ENCODE data around the gene RANBP17.
"Not testable (repeated sequence)": the region's sequence is repeated elsewhere in the genome, so short reads cannot be mapped to it uniquely, and the experiment has no call there.

RANBP17 gene

DNA sequence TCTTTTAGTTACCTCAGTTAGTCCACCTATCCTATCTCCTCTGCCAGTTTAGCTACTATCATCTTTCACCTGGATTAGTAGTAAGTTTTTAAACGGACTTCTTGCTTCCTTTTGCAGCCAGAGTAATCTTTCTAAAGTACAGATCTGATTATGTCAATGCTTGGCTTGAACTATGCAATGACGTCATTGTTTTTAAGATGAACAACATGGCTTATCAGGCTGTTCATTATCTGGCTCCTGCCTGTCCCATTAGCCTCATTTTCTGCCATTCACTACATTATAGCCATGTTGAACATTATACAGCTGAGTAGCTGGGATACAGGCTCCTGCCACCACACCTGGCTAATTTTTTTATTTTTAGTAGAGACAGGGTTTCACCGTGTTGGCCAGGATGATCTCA lies 98.7 kb downstream of the RANBP17 start:
- DNase-seq = no peak

DNA sequence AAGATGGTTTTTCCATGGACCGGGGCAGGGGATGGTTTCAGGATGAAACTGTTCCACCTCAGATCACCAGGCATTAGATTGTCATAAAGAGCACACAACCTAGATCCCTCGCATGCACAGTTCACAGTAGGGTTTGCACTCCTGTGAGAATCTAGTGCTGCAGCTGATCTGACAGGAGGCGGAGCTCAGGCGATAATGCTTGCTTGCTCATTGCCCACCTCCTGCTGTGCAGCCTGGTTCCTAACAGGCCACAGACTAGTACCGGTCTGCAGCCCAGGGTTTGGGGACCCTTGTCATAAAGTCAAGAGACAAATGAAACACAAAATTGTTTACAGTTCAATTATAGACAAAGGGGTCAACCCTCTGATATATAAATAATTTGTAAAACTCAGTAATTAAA lies 101.7 kb downstream of the RANBP17 start:
- no peak for DNase-seq

DNA sequence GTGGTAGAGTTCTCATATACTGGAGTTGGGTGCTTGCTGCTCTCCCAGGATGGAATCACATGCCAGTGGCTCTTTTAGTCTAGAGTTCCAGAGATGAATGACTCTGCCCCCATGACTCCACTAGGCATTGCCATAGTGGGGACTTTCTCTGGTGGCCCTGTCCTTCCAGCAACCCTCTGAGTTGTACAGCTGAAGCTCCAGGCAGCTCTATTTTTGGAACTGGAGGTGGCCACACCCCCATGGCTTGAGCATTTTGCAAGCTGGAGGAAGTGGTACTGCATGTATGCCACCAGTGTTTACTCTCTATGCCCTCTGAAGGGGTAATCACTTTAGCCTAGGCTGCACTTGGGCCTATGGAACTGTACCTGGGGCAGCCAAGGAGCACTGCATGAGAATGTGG lies 112.6 kb downstream of the RANBP17 start:
- no peak for DNase-seq

DNA sequence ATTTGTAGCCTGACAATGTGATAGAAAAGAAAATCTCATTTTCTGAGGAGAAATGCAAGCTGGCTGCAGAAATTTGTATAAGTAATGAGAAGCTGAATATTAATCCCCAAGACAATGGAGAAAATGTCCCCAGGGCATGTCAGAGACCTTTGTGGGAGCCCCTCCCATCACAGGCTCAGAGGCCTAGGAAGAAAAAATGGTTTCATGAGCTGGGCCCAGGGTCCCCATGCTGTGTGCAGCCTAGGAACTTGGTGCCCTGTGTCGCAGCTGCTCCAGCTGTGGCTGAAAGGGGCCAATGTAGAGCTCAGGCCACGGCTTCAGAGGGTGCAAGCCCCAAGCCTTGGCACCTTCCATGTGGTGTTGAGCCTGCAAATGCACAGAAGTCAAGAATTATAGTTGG lies 118.4 kb downstream of the RANBP17 start:
- not testable (repeated sequence) for DNase-seq

DNA sequence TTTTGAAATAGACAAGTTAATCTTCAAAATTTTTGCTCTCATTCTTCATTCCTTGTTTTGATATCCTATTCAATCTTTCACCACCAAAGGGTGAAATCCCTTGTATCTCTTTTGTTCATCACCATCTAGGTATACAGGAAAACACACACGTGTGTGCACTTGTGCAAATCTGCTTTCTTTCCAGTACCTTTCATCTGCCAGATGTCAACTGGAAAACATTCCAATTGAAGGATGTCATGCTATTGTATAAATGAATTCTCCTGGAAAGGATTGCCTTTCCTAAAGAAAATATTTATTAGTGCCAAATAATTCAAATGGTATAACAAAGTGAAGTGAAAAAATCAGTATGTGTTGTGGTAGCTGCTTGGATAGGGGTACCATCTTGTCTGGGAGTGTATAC lies 123.7 kb downstream of the RANBP17 start:
- no peak for DNase-seq

DNA sequence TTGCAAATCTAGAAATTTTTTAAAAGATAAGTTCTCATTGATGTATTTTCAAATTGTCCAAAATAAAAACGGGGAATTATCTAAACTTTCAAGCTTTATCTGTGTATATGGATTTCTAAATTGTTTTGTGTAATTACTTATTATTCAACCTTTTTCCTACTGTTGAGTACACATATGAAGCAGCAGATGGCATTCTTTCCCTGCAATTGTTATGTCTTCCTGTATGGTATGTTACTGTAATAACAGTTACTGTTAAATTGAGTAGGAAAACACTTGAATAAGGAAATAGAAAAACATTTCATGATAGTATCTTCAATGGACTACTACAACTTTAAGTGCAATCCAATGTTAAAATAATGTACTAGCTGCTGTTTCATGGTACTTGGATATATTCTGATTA lies 124.8 kb downstream of the RANBP17 start:
- no peak for DNase-seq

DNA sequence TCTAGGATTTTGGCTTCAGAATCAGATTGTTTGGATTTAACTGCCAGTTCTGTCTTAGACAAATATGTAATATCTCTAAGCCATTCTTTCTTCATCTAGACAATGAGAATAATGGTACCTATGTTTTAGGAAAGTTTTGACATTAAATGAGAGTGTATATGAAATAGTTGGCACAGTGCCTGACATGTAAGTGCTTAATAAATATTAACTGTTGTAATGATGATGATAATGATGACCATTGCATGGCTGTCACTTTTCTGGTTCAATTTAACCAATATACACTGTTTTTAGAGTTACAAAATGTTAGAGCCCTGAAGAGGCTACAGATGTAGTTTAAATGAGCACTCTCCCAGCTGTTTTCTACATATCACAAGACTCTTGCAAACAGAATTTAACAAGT lies 131.7 kb downstream of the RANBP17 start:
- DNase-seq = no peak

DNA sequence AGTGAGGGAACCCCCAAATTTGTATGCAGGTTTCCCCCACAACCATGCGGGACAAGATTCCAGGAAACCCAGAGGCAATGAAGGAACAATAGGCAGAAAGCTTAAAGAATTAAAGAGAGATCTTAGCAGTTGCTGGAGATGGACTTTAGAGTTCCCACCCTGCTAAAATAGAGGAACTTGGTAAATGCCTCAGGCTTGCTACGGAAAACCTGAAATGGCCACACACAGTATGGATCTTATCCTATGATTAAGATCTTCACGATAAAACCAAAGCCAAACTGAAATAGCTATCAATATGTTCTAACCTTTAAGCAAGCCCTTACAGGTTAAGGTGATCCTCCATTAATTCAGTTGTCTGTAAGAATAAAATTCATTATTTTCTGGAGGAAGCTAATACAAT lies 148.3 kb downstream of the RANBP17 start:
- DNase-seq = no peak

DNA sequence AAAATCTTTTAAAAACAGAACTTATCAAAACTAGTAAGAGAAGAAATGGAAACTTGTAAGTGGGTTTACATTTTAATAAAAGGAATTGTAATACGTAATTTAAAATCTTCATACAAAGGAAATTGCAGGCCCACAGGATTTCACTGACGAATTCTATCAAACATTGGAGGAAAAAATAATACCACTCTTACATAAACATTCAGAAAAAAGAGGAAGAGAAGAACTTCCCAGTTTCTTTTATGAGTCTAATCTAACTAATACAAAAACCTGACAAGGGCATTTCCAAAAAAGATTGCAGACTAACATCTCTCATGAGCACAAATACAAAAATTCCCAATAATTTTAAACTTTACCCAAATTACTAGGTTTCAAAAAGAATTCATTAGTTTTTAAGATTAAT lies 149.0 kb downstream of the RANBP17 start:
- no peak for DNase-seq

DNA sequence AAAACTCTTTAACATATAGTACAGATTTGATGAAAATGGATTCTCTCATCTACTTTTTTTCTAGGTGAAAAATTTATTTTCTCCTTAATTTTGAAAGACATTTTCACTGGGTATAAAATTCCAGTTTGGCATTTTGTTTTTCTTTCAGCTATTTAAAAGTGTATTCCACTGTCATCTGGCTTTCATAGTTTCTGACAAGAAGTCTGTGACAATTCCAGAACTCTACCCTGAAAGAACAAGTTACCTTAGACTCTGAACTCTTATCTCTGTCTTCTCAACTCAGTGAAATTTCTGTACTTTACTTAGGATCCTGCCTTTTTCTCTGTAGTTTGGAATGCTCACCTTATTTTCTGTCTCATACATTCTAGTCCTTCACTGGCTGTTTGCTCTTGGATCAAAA lies 161.7 kb downstream of the RANBP17 start:
- no peak for DNase-seq

DNA sequence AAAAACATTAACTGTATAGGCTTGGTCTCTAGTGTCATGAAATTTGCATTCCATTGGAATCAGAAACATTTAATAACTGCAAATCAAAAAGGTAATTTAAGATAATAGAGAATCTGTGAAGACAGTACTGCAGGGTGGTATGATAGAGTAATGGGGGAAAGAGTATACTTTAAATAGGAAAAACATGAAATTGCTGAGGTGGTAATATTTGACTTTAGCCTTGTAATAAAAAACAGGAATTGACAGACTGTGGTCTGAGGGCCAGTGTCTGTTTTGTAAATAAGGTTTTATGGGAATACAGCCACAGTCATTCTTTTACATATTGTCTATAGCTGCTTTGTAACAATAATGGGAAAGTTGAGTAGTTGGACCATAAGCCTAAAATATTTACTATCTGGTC lies 162.3 kb downstream of the RANBP17 start:
- no peak for DNase-seq

DNA sequence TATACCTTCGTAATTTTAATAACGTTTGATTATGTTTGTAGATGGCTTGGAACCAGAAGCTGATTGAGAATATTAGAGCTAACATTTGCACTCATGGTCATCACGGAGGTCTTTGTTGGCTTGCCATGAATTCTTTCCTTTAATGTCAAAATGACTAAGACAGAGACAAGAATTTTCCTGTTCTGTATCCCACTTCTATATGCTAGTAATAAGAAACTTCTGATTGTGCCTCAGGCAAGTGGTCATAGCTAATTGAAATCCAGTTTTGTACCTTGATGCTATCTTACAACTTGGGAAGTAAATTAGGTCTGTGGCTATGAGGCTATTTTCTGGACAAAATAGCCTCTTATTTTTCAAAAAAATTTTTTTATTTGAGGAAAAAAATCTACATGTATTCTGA lies 167.6 kb downstream of the RANBP17 start:
- no peak for DNase-seq

DNA sequence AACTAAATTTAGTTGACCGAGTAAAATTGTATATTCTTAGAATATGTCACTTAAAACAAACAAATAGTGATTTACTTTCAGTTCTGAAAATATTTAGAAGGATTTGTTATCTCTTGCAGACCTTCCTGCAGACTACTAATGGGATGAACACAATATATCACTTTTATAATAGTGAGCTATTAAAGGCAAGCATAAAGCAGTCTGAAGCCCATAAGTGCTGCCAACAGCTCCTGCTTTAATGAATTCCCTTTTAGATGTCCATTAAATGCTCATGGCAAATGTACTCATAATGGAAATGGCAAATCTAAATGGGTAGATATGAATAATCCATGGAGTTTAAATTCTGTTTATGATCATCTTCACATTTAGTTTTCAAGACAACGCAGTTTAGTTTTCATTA lies 170.2 kb downstream of the RANBP17 start:
- DNase-seq = no peak

DNA sequence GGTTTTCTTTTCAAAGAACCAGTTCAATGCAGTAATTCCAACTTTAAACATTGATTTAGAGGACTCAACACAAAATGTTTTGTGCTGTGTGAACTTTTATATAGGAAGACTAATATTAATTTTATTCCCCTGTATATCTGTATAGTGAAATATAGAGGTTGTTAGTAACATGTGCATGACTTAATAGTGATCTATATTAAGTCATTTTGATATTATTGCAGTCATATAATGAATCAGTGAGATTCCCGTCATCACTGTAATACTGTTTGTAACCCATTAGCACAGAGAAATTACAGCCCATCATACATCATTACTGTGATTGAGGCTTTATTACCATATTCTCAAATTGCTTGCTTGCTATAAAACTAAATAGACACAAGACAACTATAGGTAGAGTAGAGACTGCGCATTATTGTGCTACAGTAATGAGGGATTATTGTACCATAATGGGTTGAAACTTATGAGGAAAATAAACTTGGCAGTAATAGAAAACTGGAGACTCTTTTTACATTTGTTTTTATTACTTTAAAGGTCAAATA lies 170.7 kb downstream of the RANBP17 start:
- no peak for DNase-seq

DNA sequence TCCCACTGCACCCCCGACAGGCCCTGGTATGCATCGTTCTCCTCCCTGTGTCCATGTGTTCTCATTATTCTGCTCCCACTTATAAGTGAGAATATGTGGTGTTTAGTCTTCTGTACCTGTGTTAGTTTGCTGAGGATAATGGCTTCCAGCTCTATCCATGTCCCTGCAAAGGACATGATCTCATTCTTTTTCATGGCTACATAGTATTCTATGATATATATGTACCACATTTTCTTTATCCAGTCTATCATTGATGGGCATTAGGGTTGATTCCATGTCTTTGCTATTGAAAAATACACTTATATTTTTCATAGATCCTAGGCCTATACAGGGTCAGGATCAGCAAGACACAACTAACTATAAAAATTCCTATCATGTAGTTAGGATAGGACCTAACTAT lies 180.1 kb downstream of the RANBP17 start:
- DNase-seq = not testable (repeated sequence)

DNA sequence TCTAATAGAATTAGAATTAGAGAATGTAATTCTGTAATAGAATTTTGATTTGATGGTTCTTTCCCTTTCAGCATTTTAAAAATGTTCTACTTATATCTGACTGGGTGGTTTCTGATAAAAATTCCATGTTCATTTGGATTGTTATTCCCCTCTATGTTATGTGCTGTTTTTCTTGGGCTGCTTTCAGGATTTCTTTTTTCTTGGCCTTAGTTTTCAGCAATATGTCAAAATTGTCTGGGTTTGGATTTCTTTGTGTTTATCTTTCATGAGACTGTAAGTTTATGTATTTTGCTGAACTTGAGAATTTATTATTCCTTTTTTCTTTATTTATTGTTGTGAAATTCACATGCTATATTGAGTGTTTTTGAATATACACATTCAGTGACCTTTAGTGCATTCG lies 189.1 kb downstream of the RANBP17 start:
- DNase-seq = no peak

DNA sequence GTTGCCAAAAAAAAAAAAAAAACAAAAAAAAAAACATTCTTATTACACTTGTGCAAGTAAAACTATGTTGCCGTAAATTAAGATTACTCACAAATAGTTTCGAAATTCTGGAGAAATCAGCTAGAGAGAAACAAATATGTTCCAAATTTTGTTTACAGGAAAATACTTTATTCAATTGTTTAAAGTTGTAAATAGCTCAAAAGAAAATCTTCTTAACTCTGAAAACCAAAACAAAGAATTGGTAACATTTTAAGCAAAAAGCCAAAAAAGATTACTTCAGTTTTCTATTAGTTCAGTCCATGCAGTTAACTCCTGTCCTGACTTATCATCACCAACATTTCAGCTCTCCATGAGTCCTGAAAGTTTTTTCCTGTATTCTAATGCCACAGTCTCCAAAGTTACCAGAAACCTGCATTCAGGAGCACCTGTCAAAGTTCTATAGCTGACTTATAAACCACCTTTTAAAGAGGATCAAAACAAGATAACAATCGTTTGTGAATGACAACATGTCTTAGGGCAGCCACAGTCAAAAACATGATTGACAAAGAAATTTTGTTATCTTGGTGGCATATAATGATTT lies 194.1 kb downstream of the RANBP17 start:
- no peak for DNase-seq

DNA sequence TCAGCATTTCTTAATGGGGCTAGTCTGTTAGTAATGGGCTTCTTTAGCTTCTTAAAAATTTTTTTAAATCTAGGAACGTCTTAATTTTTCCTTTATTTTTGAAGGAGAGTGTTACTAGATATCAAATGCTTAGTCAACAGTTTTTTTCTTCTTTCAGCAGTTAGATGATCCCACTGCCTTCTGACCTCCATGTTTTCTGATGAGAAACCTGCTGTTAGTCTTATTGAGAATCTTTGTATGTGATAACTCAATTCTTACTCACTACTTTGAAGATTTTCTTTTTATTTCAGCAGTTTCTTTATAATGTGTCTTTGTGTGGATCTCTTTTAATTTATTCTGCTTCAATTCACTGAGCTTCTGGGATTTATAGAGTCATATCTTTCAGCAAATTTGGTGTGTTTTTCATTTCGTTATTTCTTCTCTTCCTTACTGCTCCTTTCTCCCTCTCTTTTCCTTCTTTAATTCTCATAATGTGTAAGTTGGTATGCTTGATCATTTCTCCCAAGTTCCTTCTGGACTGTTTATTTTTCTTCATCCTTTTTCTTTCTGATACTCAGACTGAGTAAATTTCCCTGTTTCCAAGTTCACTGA lies 205.8 kb downstream of the RANBP17 start:
- no peak for DNase-seq

DNA sequence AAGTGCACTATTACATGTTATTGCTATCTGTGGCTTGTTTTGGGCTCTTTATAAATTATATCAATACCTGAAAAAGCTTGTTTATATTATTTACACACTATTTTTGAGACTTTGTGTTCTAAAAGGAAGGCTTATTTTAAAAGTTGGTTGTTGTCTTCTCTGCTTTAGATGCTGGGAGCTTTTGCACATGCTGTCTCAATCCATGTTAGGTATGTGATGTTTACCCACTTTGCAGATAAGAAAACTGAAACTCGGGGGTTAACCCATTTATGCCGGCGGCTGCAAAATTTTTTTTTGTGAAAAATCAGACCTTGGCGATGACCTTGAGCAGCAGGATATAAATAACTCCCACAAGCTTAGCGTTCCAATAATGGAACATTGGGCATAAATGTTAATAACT lies 212.9 kb downstream of the RANBP17 start:
- no peak for DNase-seq

DNA sequence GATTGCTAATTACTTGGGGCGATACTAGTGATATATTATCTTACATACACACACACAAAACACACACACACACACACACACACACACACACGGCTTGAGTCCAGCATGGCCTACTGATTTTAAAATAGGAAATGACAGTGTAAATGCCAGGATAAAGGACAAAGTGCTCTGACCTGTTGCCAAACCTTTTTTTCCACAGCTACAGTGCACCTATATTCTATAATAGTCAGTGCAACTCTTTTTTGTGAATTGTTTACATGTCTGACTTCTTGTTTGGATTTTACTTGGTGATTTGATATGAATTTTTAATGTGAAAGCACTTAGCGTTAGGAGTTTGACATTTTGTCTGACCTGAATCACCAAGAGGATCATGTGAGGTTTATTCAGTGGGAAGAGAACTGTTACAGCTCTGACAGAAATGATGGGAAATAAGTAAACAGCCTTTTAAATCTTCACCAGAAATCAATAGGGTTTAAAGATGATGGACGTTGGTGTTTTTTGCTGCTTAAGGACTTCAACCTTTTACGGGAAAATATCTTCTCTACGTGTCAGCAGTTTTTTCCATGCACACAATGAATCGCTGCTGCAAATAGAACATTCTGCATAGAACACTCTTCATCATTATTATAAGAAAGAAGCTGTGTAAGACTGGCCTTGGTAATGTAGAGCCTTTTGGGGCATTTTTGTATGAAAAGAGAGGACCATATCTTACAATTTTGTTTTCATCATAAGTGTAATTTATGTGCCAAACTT lies 218.5 kb downstream of the RANBP17 start:
- DNase-seq = no peak

DNA sequence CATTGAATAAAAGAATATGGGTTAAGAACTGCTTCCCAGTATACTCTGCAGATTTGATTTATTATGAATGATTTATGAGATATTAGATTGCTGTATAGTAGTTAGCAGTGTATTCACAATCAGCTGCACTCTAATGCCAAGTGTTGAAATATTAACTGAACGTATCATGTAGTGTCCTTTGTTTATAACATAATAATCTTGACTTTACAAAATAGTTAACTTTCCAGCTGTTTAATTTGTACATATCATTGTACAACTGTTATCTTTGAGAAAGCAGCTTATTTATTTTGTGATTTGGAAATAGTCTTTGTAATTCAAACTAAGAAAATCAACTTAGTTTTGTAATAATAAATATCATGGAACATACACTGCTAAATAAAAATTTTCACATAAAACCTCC lies 219.5 kb downstream of the RANBP17 start:
- no peak for DNase-seq

DNA sequence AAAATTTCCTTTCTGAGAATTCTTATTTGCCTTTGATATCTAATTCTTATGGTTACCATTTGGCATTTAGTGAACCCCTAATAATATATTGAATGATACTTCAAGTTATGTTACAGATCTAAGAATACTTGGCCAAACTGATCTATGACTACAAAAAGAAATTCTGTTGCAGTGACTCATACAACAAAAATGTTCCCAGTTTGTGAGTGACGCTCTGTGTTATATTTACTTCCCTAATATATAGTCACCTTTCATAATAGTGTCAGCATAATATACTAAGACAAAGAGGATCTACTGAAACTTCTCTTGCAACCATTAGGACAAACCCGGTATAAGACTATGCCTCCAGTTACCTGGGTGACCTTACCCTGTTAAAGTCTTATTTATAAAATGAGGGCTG lies 230.4 kb downstream of the RANBP17 start:
- DNase-seq = no peak

DNA sequence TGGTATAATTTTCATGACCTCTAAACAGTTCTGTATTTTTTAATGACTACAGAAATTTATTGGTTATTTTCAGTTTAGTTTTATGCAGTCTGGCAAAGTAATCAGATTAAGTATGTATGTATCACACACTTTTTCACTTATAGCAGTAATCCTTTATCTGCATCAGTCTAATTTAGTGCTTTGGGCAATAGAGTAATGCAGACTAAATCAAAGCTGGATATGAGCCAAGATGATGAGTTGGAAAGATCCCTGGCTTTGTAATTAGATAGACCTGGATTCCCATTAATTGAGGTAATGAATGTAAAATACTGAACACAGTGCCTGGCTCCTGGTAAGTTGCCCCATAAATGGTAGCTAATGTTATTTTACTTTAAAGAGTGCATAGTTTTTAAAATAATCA lies 231.8 kb downstream of the RANBP17 start:
- DNase-seq = no peak

DNA sequence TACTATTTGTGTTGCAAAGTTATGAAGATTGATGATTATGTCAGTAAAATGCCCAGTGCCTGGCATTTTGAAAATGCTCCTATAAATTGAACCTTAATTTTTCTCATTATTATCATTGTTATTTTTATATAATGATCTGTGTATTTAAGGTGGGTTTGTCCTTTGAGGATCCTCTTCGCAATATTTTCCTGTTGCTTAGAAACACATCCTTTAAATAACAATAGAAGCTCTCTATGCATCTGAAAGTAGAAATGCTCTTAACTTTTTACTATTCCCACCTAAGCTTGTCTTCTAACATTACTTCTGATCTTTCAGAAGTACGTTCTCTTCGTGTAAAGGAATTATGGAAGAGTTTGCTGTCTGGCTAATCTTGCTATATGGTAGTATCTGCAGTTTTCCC lies 232.5 kb downstream of the RANBP17 start:
- no peak for DNase-seq

Measured in activated T-cell treated with anti-CD3 and anti-CD28 coated beads, Interleukin-2, amount 50 U/mL, for 1 hour (primary cell).